Fibroblast of pulmonary artery (primary cell): ENCODE measurements around the gene CDH15.

ENCODE experiments used
- DNase-seq: peaks from one replicate; pipeline ENCODE4 v3.0.0-alpha.2; 2010; ENCODE audit warnings: low read depth
- H3K4me3 ChIP-seq: replicated peaks from 2 replicates; pipeline ENCODE4 v1.5.1; 2011; ENCODE audit warnings: low read depth, mild to moderate bottlenecking, control low read depth, low read length, moderate library complexity
- CTCF ChIP-seq: IDR thresholded peaks from 2 replicates; pipeline ENCODE4 v1.5.1; 2011; ENCODE audit warnings: mild to moderate bottlenecking, control low read depth, low read length, inconsistent platforms; ENCODE audit errors: missing control alignments

CDH15 gene

GRCh38 chr16:89136931-89137330 lies 34.6 kb upstream of the CDH15 start:
- no peak for TF ChIP-seq CTCF
- no peak for DNase-seq
- H3K4me3 ChIP-seq: no peak overlapping the region

- no peak for DNase-seq
- H3K4me3 ChIP-seq: no peak overlapping the region
Observed at GRCh38 chr16:89137666-89138512, 33.7 kb upstream of the CDH15 start.

GRCh38 chr16:89138513-89138795 lies 33.1 kb upstream of the CDH15 start:
- DNase-seq: no peak
- no peak for TF ChIP-seq CTCF
- no peak overlapping the region for H3K4me3 ChIP-seq

More at GRCh38 chr16:89137666-89138512, 33.7 kb upstream of the CDH15 start:
- TF ChIP-seq CTCF: no peak

- TF ChIP-seq CTCF: no peak
- no peak for DNase-seq
- H3K4me3 ChIP-seq: no peak overlapping the region
Observed at GRCh38 chr16:89138843-89139520, 32.6 kb upstream of the CDH15 start.

- no peak for DNase-seq
- no peak for TF ChIP-seq CTCF
Observed at GRCh38 chr16:89139907-89140361, 31.6 kb upstream of the CDH15 start.

GRCh38 chr16:89140401-89140800 lies 31.1 kb upstream of the CDH15 start:
- no peak for DNase-seq
- H3K4me3 ChIP-seq: no peak overlapping the region
- no peak for TF ChIP-seq CTCF

More at GRCh38 chr16:89139907-89140361, 31.6 kb upstream of the CDH15 start:
- no peak overlapping the region for H3K4me3 ChIP-seq
